ENCODE results near the gene KCNH4. TPM values are rescaled to one million over a fixed set of nuclear protein-coding genes. Genes with fewer than 3 reads are reported as not detected.

KCNH4 gene
- total RNA-seq: under 0.01 TPM in 2 replicates

DNA sequence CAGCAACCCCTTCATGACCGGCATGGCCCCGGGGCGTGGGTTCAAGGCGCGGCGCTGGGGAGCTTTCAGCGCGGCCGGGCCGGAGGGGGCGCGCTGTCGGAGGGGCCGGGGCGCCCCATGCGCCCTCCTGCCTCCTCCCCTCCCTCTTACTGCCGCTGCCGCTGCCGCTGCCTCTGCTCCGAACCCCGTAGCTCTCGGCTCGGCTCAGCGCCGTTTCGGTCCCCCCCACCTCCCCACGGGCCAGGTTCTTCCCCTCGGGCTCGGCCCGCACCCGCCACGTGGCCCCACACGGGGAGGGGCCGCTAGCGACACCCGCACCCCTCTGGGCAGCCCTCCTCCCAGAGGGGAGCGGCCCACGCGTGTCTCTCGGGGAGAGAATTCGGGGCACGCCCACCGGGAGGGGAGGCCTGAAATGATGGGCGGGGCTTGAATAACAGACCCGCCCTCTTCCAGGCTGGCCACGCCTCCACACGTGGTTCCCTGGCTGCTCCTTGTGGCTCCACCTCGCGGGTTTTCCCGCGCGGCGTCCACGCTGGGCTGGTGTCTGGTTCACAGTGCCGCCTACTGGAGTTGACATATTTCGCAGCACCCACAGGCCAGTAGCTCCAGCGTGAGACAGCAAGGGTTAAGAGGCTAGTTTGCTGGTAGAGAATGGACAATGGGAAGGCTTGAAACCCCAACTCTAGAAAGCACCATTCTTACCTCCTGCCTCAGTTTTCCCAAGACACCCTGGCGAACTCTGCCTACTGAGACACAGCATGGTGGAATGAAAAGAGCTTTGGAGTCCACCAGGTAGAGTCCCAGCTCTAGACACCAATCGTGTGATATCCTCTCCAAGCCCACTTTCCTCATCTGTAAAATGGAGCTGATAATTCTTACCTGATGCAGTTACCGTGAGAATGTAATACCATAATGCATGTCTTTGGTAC lies at the start of gene KCNH4:
TSS of gene KCNH4 (minus strand) at position 221 of the 929 bp plus-strand sequence. CDS start at position 24, 197 bp downstream.

GRCh38 chr17:42193969-42194899 lies 13.3 kb upstream of the KCNH4 start, which contains the start of gene GHDC:
TSS of gene GHDC (minus strand) at chr17:42194494. CDS start at chr17:42193581, 913 bp downstream.

GRCh38 chr17:42184713-42185620 lies 4.0 kb upstream of the KCNH4 start, which contains the start of gene HCRT:
TSS of gene HCRT (minus strand) at chr17:42185452. CDS start at chr17:42185365, 87 bp downstream.

DNA sequence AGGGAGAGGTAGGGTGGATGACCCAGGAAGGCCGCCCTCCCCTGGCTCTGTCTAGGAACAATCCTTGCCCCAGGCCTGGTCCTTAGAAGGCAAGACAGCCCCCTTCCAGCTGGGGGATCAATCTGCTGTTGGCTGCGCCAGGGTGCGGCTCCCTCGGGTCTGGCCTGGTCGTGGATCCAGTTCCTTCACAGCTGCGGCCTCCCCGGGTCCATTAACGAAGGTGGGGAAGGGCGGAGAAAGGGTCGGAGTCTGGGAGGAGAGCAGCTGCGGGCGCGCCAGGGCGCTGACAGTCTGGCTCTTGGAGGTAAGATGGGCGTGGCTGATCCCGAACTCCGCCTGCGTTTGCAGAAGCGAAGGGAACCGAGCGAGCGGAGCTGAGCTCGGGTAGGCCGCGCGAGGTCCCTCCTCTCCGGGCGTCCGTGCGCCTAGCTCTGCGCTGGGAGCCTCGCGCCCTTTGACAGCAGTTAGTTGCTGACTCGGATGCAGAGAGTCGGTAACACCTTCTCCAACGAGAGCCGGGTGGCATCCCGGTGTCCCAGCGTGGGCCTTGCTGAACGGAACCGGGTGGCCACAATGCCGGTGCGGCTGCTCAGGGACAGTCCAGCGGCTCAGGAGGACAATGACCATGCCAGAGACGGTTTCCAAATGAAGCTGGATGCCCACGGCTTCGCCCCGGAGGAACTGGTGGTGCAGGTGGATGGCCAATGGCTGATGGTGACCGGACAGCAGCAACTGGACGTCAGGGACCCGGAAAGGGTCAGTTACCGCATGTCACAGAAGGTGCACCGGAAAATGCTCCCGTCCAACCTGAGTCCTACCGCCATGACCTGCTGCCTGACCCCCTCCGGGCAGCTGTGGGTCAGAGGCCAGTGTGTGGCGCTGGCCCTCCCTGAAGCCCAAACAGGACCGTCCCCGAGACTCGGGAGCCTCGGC lies 58.3 kb downstream of the KCNH4 start, which contains the start of gene HSPB9:
TSS of gene HSPB9 (plus strand) at position 434 of the 933 bp plus-strand sequence. CDS start at position 481, 47 bp downstream.

GRCh38 chr17:42120770-42121769 lies 59.9 kb downstream of the KCNH4 start, which contains the start of gene KAT2A:
TSS of gene KAT2A (minus strand) at chr17:42121367. CDS start at chr17:42121304, 63 bp downstream.

DNA sequence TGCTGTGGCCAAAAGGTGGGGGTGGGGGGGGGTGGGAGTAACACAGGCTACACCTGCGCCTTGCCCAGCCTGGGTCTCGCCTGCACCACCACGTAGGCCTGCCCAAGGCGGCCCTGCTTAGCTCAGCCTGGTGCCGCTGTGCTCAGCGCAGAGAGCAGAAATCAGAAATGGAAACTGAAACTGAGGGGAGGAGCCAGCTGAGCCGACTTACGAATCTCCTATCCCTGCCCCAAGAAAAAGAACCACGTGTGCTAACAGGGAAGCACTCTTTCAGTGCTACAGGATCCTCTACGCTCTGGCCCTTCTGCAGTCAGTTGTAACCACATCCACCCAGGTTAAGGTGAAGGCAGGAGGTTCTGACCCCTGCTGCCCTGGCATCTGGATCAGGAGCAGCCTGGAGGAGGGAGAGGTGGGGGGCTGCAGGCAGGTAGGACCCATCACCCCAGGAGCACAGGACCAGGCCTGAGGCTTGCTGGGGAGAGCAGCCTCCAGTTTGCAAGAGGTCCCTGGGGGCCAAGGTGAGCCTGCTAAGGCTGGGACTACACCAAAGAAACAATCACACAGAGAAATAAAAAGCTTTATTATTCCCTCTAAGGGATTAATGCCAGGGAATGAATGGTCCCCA lies 68.3 kb downstream of the KCNH4 start, which contains the start of gene DHX58:
TSS of gene DHX58 (minus strand) at position 163 of the 625 bp plus-strand sequence. CDS start 822 bp downstream, outside the sequence.

Other genes with a start within 250 kb of the KCNH4 start
- gene CNP, start 214.3 kb downstream of the KCNH4 start, total RNA-seq: 49.5 and 55.5 TPM in 2 replicates
- gene DNAJC7, start 163.7 kb downstream of the KCNH4 start, total RNA-seq: 63.2 and 84.4 TPM in 2 replicates
- gene NKIRAS2, start 161.1 kb downstream of the KCNH4 start, total RNA-seq: 30.3 and 35.0 TPM in 2 replicates
- gene C17orf113, start 130.5 kb downstream of the KCNH4 start, total RNA-seq: 0.22 and 0.26 TPM in 2 replicates
- not detected in 2 replicates for gene ZNF385C, start 82.7 kb downstream of the KCNH4 start, total RNA-seq
- gene DHX58, start 68.4 kb downstream of the KCNH4 start, total RNA-seq: 2.5 and 2.8 TPM in 2 replicates
- 4.9 and 8.3 TPM in 2 replicates for gene KAT2A, start 59.8 kb downstream of the KCNH4 start, total RNA-seq
- under 0.01 TPM in 1 of 2 replicates, not detected in the other for gene HSPB9, start 58.3 kb downstream of the KCNH4 start, total RNA-seq
- 72.4 and 77.7 TPM in 2 replicates for gene RAB5C, start 26.2 kb downstream of the KCNH4 start, total RNA-seq
- not detected in 2 replicates for gene HCRT, start 4.3 kb upstream of the KCNH4 start, total RNA-seq
- gene GHDC, start 13.4 kb upstream of the KCNH4 start, total RNA-seq: 17.2 and 27.1 TPM in 2 replicates
- 32.8 and 33.8 TPM in 2 replicates for gene STAT5B, start 95.2 kb upstream of the KCNH4 start, total RNA-seq
- 44.3 and 56.0 TPM in 2 replicates for gene STAT5A, start 107.4 kb upstream of the KCNH4 start, total RNA-seq
- gene STAT3, start 207.3 kb upstream of the KCNH4 start, total RNA-seq: 91.7 and 93.9 TPM in 2 replicates
- 384 and 454 TPM in 2 replicates for gene CAVIN1, start 242.1 kb upstream of the KCNH4 start, total RNA-seq